Type B pancreatic cell (in vitro differentiated cells): ENCODE data around the gene CIAO3. TPM values are rescaled to one million over a fixed set of nuclear protein-coding genes. Genes with fewer than 3 reads are reported as not detected.

Source experiments
- DNase-seq: peaks from one replicate; pipeline ENCODE4 v3.0.0; 2021; ENCODE audit warnings: mixed read lengths; ENCODE audit not compliant: unreplicated experiment; ENCODE audit errors: extremely low spot score
- H3K27ac Mint-ChIP-seq: 2 replicates; pipeline ENCODE4 v1.8.0; 2021; ENCODE audit warnings: mild to moderate bottlenecking, mixed read lengths
- H3K27me3 Mint-ChIP-seq: 2 replicates; pipeline ENCODE4 v1.8.0; 2021; ENCODE audit warnings: mixed read lengths
- H3K36me3 Mint-ChIP-seq: 2 replicates; pipeline ENCODE4 v1.8.0; 2021; ENCODE audit warnings: mixed read lengths
- H3K4me1 Mint-ChIP-seq: one replicate; pipeline ENCODE4 v1.8.0; 2021; ENCODE audit warnings: mixed read lengths; ENCODE audit not compliant: unreplicated experiment
- H3K4me3 Mint-ChIP-seq: 2 replicates; pipeline ENCODE4 v1.8.0; 2021; ENCODE audit warnings: mild to moderate bottlenecking, mixed read lengths
- H3K9me3 Mint-ChIP-seq: 2 replicates; pipeline ENCODE4 v1.8.0; 2021; ENCODE audit warnings: mixed read lengths
- CTCF ChIP-seq: fragments of 200-600 bp; sonication (generic); conservative IDR thresholded peaks from 2 replicates; pipeline ENCODE4 v1.5.0; 2021; ENCODE audit warnings: antibody characterized with exemption, mild to moderate bottlenecking
- total RNA-seq: library from RNA; stranded (reverse); gene quantifications from 2 replicates; pipeline ENCODE4 v1.2.1, GENCODE V29; 2021; ENCODE audit warnings: low replicate concordance

CIAO3 gene
- total RNA-seq, 1 donor from 2014 or later, result 44.5 TPM

- no peak for DNase-seq
- Mint-ChIP-seq H3K4me3 (no peak overlapping the region), H3K9me3 (no peaks in the 10 kb centered on the region), H3K27ac (no peak overlapping the region), H3K27me3 (peaks cover 7% of the 10 kb centered on the region), H3K4me1 (peaks cover 6% of the 10 kb centered on the region), H3K36me3 (peaks cover 2% of the 10 kb centered on the region)
- TF ChIP-seq CTCF, result no peak
These were observed 53.3 kb downstream of the CIAO3 start for GRCh38 chr16:687499-687898.

DNA sequence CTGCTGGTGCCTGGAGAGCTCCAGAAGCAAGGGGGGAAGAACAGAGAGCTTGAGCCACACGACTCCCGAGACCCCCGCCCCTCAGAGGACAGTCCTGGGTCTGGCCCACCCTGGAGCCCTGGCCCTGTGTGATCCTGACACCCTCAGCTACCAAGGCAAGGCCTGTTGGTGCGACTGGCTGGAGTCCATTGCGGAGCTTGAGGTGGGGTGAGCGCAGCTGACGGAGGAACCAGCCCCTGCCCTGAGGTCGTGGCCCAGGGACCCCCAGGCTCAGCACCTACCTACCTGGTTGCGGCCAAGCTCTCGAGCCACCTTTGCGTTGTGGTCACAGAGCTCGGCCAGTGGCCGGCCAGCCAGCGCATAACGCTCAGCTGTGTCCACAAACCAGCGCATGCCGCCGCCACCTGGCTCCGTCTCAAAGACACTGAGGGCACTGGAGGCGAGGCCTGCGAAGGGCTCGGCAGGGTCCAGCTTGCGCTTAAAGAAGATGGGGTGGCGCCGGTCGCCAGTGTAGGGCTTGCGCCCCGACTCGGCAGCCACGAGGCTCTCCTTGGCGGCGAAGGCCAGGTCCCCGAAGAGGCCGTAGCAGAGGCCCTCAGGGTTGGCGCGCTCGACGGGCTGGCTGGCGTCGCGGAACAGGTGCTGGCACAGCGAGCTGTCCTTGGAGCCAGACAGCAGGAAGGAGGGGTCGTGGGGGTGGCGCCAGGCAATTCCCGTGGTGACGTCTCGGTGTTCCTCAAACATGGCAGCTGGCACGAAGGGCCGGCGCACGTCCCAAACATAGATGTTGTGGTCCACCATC lies 54.1 kb downstream of the CIAO3 start:
- no peak overlapping the region for H3K27ac Mint-ChIP-seq
- TF ChIP-seq CTCF, result no peak
- no peaks in the 10 kb centered on the region for H3K9me3 Mint-ChIP-seq
- H3K4me3 Mint-ChIP-seq, result no peak overlapping the region
- H3K36me3 Mint-ChIP-seq, result peaks cover 4% of the 10 kb centered on the region
- DNase-seq, result no peak
- peaks cover 7% of the 10 kb centered on the region for H3K4me1 Mint-ChIP-seq
- no peaks in the 10 kb centered on the region for H3K27me3 Mint-ChIP-seq

DNA sequence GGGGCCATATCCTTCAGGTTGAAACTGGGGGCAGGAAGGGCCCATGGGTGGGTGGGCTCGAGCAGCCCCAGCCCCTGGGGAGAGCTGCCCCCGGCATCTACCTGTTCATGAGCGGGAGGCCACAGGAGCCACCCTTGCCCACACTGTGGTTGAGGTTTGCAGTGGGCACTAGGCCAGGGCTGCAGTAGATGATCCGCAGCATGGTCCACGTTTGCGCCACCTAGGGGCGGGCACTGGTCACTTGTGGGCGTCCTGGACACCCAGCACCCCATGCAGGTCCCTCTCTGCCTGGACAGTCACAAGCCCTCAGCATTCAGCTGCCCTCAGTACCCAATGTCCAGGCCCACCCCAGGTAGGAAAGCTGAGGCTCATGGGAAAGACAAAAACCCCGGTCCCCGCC lies 54.8 kb downstream of the CIAO3 start:
- Mint-ChIP-seq H3K4me3 (no peak overlapping the region), H3K27me3 (no peaks in the 10 kb centered on the region), H3K9me3 (no peaks in the 10 kb centered on the region), H3K4me1 (peaks cover 7% of the 10 kb centered on the region), H3K27ac (peak overlapping the region; percentile 26), H3K36me3 (peaks cover 4% of the 10 kb centered on the region)
- DNase-seq, result no peak
- TF ChIP-seq CTCF, result peak; percentile 64

GRCh38 chr16:684961-685696 lies 55.7 kb downstream of the CIAO3 start:
- H3K27ac Mint-ChIP-seq, result no peak overlapping the region

More at GRCh38 chr16:684961-685696, 55.7 kb downstream of the CIAO3 start:
- Mint-ChIP-seq H3K36me3 (peaks cover 4% of the 10 kb centered on the region), H3K4me3 (no peak overlapping the region), H3K9me3 (no peaks in the 10 kb centered on the region), H3K27me3 (no peaks in the 10 kb centered on the region), H3K4me1 (peaks cover 7% of the 10 kb centered on the region)
- no peak for TF ChIP-seq CTCF
- DNase-seq, result no peak
